ENCODE measurements around the gene PRKG1.

The PRKG1 gene

DNA sequence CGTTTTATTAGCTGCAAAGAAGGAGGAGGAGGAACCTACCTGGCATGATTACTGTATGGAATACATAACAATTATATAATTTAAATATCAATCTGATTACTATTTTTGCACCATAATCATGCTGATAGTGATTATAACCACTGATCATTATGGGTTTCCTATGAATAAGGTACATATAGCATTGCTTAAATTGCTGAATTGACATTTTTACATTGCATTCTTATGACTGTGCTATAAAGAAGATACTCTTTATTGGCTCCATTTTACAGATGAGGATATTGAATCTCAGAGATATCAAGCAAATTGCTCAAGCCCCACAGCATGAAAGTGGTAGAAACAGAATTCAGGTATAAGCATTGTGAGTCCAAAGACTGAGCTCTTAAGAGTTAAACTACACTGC is 1262.9 kb downstream of the PRKG1 start:
- Histone ChIP-seq H2AFZ (ENCODE audit: low read depth, low read length, severe bottlenecking) (no peak overlapping the region), H3K27ac (ENCODE audit: low read depth, low read length) (no peak overlapping the region), H3K27me3 (ENCODE audit: low read length) (no peaks in the 10 kb centered on the region), H4K20me1 (ENCODE audit: low read depth, low read length) (no peaks in the 10 kb centered on the region), H3K9ac (ENCODE audit: low read length) (no peak overlapping the region), H3K4me3 (ENCODE audit: insufficient read depth, low read length, poor library complexity, severe bottlenecking) (no peak overlapping the region), H3K79me2 (ENCODE audit: insufficient read depth, low read length) (no peaks in the 10 kb centered on the region), H3K9me3 (ENCODE audit: insufficient read depth, low read length) (no peaks in the 10 kb centered on the region), H3K4me2 (ENCODE audit: low read depth, low read length, poor library complexity, severe bottlenecking) (no peak overlapping the region), H3F3A (ENCODE audit: insufficient read depth) (no peaks in the 10 kb centered on the region), H3K36me3 (ENCODE audit: low read length) (no peaks in the 10 kb centered on the region), H3K9me2 (replicated peaks; ENCODE audit: insufficient read depth, low read length) (no peaks in the 10 kb centered on the region)
- no peak for TF ChIP-seq EZH2phosphoT487 (conservative IDR thresholded peaks at IDR 0.05; ENCODE audit: low read length)
- TF ChIP-seq, protein P1, sequence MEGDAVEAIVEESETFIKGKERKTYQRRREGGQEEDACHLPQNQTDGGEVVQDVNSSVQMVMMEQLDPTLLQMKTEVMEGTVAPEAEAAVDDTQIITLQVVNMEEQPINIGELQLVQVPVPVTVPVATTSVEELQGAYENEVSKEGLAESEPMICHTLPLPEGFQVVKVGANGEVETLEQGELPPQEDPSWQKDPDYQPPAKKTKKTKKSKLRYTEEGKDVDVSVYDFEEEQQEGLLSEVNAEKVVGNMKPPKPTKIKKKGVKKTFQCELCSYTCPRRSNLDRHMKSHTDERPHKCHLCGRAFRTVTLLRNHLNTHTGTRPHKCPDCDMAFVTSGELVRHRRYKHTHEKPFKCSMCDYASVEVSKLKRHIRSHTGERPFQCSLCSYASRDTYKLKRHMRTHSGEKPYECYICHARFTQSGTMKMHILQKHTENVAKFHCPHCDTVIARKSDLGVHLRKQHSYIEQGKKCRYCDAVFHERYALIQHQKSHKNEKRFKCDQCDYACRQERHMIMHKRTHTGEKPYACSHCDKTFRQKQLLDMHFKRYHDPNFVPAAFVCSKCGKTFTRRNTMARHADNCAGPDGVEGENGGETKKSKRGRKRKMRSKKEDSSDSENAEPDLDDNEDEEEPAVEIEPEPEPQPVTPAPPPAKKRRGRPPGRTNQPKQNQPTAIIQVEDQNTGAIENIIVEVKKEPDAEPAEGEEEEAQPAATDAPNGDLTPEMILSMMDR (IDR thresholded peaks at IDR 0.05; ENCODE audit: insufficient read depth, low read length, poor library complexity, severe bottlenecking), result no peak

DNA sequence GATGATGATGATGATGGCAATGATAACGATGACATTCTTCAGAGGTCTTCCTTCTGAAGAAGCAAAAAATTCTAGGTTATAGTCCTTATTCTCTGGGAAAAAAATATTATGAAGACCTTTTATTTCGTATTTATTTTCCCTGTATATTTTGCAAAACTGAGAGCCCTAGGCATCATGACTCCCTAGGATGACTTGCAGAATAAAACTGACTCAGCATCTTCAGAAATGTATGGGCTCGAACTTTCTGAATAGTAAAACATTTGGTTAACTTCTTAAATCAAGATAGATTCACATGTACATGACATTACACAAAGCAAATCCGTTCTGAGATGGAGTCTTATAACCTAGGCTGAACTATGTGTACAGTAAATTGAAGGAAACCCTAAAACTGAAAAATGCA is 1269.2 kb downstream of the PRKG1 start:
- Histone ChIP-seq H3K4me3 (ENCODE audit: insufficient read depth, low read length, poor library complexity, severe bottlenecking) (no peak overlapping the region), H3K27ac (ENCODE audit: low read depth, low read length) (no peak overlapping the region), H3K4me2 (ENCODE audit: low read depth, low read length, poor library complexity, severe bottlenecking) (no peak overlapping the region), H3K79me2 (ENCODE audit: insufficient read depth, low read length) (no peaks in the 10 kb centered on the region), H3K27me3 (ENCODE audit: low read length) (no peaks in the 10 kb centered on the region), H2AFZ (ENCODE audit: low read depth, low read length, severe bottlenecking) (no peak overlapping the region), H3F3A (ENCODE audit: insufficient read depth) (no peaks in the 10 kb centered on the region), H3K36me3 (ENCODE audit: low read length) (no peaks in the 10 kb centered on the region), H3K9ac (ENCODE audit: low read length) (no peak overlapping the region), H3K9me2 (replicated peaks; ENCODE audit: insufficient read depth, low read length) (no peaks in the 10 kb centered on the region), H4K20me1 (ENCODE audit: low read depth, low read length) (no peaks in the 10 kb centered on the region), H3K9me3 (ENCODE audit: insufficient read depth, low read length) (no peaks in the 10 kb centered on the region; the same call in 1 of the 2 replicates)
- TF ChIP-seq, protein P1 (IDR thresholded peaks at IDR 0.05; ENCODE audit: insufficient read depth, low read length, poor library complexity, severe bottlenecking), result no peak
- TF ChIP-seq EZH2phosphoT487 (conservative IDR thresholded peaks at IDR 0.05; ENCODE audit: low read length), result no peak

DNA sequence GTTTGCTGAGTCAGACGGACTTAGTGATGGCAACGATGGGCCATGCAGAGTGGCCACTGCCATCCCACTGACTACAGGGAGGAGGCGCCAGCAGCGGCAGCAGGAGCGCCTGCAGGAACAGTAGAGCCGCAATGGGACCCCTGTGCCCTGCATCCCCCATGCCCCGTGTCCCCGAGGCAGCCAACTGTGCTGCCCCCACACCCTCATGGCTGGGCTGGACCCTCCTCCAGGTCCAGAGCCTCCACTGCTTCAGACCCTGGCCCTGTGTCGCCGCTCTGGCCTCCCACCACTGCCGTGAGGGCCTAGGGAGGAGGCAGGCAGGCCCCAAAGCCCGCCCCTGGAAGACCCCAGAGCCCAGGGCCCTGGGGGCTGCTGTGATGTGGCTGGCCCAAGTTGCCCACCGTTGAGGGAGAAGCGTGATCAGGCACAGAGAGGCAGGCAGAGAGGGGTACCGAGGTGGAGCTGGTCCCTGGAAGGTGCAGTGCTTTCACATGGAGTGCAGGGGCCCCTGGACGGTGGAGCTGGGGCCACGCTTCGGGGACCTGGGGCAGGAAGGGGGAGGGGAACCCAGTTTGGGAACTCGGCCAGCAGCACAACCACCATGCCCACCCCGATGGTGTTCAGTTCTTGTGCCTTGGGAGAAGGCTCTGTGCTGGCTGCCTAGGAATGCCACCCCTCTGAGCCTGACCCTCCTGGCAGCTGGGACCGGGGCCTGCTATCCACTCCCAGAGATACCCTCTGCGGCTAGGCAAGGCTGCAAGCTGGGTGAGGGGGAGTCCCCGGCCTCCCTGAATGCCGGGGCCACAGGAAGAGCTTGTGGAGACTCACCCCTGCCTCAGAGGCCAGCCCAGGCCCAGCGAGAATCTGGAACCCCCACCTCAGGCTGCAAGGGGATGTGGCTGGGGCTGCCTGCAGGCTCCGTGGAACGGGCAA is 1272.4 kb downstream of the PRKG1 start:
- Histone ChIP-seq H2AFZ (ENCODE audit: low read depth, low read length, severe bottlenecking) (no peak overlapping the region), H3K27me3 (ENCODE audit: low read length) (no peaks in the 10 kb centered on the region), H3F3A (ENCODE audit: insufficient read depth) (no peaks in the 10 kb centered on the region), H3K9me2 (replicated peaks; ENCODE audit: insufficient read depth, low read length) (no peaks in the 10 kb centered on the region), H3K9ac (ENCODE audit: low read length) (no peak overlapping the region), H3K27ac (ENCODE audit: low read depth, low read length) (no peak overlapping the region), H3K4me3 (ENCODE audit: insufficient read depth, low read length, poor library complexity, severe bottlenecking) (no peak overlapping the region), H3K79me2 (ENCODE audit: insufficient read depth, low read length) (no peaks in the 10 kb centered on the region), H3K36me3 (ENCODE audit: low read length) (no peaks in the 10 kb centered on the region), H4K20me1 (ENCODE audit: low read depth, low read length) (no peaks in the 10 kb centered on the region), H3K4me2 (ENCODE audit: low read depth, low read length, poor library complexity, severe bottlenecking) (no peak overlapping the region), H3K9me3 (ENCODE audit: insufficient read depth, low read length) (no peaks in the 10 kb centered on the region; the same call in 1 of the 2 replicates)
- TF ChIP-seq EZH2phosphoT487 (conservative IDR thresholded peaks at IDR 0.05; ENCODE audit: low read length), result no peak
- TF ChIP-seq, protein P1 (IDR thresholded peaks at IDR 0.05; ENCODE audit: insufficient read depth, low read length, poor library complexity, severe bottlenecking), result no peak
